ENCODE data around the gene NR3C2. TPM values are rescaled to one million over a fixed set of nuclear protein-coding genes. Genes with fewer than 3 reads are reported as not detected.

The NR3C2 gene
- polyA plus RNA-seq, 1 of the 3 experiments (the other 2 are of a cell fraction) = 0.02 TPM

- WGBS (ENCODE audit: low lambda C conversion rate) = 90% methylated on average over 3 of the region's 3 CpGs
- Histone ChIP-seq H3K36me3 (replicated peaks in 1 of 2; ENCODE audit: control insufficient read depth in 1 of 2, insufficient read depth in 2 of 2, low read length in 1 of 2) (peaks cover 7 to 20% of the 10 kb centered on the region in 2 experiments), H3K9me2 (no peaks in the 10 kb centered on the region), H3F3A (replicated peaks; ENCODE audit: insufficient read depth) (no peaks in the 10 kb centered on the region), H3K27ac (ENCODE audit: low read depth in 2 of 2, low read length in 1 of 2) (no peak overlapping the region), H3K27me3 (ENCODE audit: insufficient read depth) (no peaks in the 10 kb centered on the region), H3K4me1 (ENCODE audit: control insufficient read depth in 1 of 2, insufficient read depth in 2 of 2, low read depth in 1 of 2, low read length in 1 of 2) (peaks cover 0 to 37% of the 10 kb centered on the region in 2 experiments; a peak in 2 of 4 replicates), H3K79me2 (ENCODE audit: insufficient read depth) (no peaks in the 10 kb centered on the region; the same call in 1 of the 2 replicates), H3K9ac (no peak overlapping the region), H3K4me2 (no peak overlapping the region), H3K4me3 (ENCODE audit: low read depth in 2 of 2, low read length in 1 of 2) (no peak overlapping the region), H2AFZ (ENCODE audit: low read depth) (no peak overlapping the region), H3K9me3 (no peaks in the 10 kb centered on the region), H4K20me1 (ENCODE audit: insufficient read depth) (0 out of 2 replicates have a peak, but pooled peaks cover 7% of the 10 kb centered on the region)
- ChIA-PET CTCF (no interaction called here), POLR2A (no interaction called here)
- DNase-seq = no peak
- TF ChIP-seq EP300 (IDR thresholded peaks at IDR 0.05; ENCODE audit: borderline replicate concordance in 1 of 2, low read depth in 1 of 2, low read length in 1 of 2) (no peak), FOSL2 (IDR thresholded peaks at IDR 0.05; ENCODE audit: borderline replicate concordance, low read depth) (no peak)
Observed at GRCh38 chr4:148069895-148070178, 372.4 kb downstream of the NR3C2 start.

- H3K4me2 ChIP-seq = no peak overlapping the region
- WGBS (ENCODE audit: low lambda C conversion rate) = 92% methylated on average over 11 of the region's 11 CpGs
- H3K4me1 ChIP-seq (ENCODE audit: control insufficient read depth in 1 of 2, insufficient read depth in 2 of 2, low read depth in 1 of 2, low read length in 1 of 2) = peaks cover 0 to 37% of the 10 kb centered on the region in 2 experiments; a peak in 2 of 4 replicates
- no peaks in the 10 kb centered on the region for H3K27me3 ChIP-seq (ENCODE audit: insufficient read depth)
- no peak overlapping the region for H3K4me3 ChIP-seq (ENCODE audit: low read depth in 2 of 2, low read length in 1 of 2)
- H3K27ac ChIP-seq (ENCODE audit: low read depth in 2 of 2, low read length in 1 of 2) = peak overlapping the region in 1 of 2 experiments; percentile 47; a peak in 1 of 4 replicates
- no peak for DNase-seq
- POLR2A ChIA-PET = no interaction called here
- TF ChIP-seq YY1 (IDR thresholded peaks at IDR 0.05; ENCODE audit: low read depth) (no peak), USF2 (IDR thresholded peaks at IDR 0.05; ENCODE audit: borderline replicate concordance, low read depth, low read length) (no peak), MAX (IDR thresholded peaks at IDR 0.05; ENCODE audit: low read depth) (no peak)
- H3K79me2 ChIP-seq (ENCODE audit: insufficient read depth) = no peaks in the 10 kb centered on the region; the same call in 1 of the 2 replicates
- H3K9ac ChIP-seq = no peak overlapping the region
- H3K9me3 ChIP-seq = no peaks in the 10 kb centered on the region
- H4K20me1 ChIP-seq (ENCODE audit: insufficient read depth) = 0 out of 2 replicates have a peak, but pooled peaks cover 7% of the 10 kb centered on the region
- CTCF ChIA-PET = interaction anchor here (0.8 to 1.3 kb wide), 2 partner anchors 13 to 202 kb away, joined by 3 read pairs; no protein-coding TSS in a partner anchor
- no peak overlapping the region for H2AFZ ChIP-seq (ENCODE audit: low read depth)
- no peaks in the 10 kb centered on the region for H3K9me2 ChIP-seq
- no peaks in the 10 kb centered on the region for H3F3A ChIP-seq (replicated peaks; ENCODE audit: insufficient read depth)
- peaks cover 3 to 22% of the 10 kb centered on the region in 2 experiments for H3K36me3 ChIP-seq (replicated peaks in 1 of 2; ENCODE audit: control insufficient read depth in 1 of 2, insufficient read depth in 2 of 2, low read length in 1 of 2)
Observed at GRCh38 chr4:148069086-148069894, 372.9 kb downstream of the NR3C2 start.

GRCh38 chr4:148068065-148068911, 373.9 kb downstream of the NR3C2 start:
- CTCF ChIA-PET = interaction anchor here (0.7 to 2.1 kb wide), 7 partner anchors 9 to 202 kb away, joined by 3 to 6 read pairs (median 4); no protein-coding TSS in a partner anchor
- 63% methylated on average over 13 of the region's 13 CpGs for WGBS (ENCODE audit: low lambda C conversion rate)
- peaks cover 3 to 26% of the 10 kb centered on the region in 2 experiments for H3K36me3 ChIP-seq (replicated peaks in 1 of 2; ENCODE audit: control insufficient read depth in 1 of 2, insufficient read depth in 2 of 2, low read length in 1 of 2)
- H3F3A ChIP-seq (replicated peaks; ENCODE audit: insufficient read depth) = no peaks in the 10 kb centered on the region
- no peak overlapping the region for H3K4me2 ChIP-seq
- no peaks in the 10 kb centered on the region for H3K9me2 ChIP-seq
- no peaks in the 10 kb centered on the region for H3K27me3 ChIP-seq (ENCODE audit: insufficient read depth)
- no peak overlapping the region for H3K9ac ChIP-seq
- H3K79me2 ChIP-seq (ENCODE audit: insufficient read depth) = no peaks in the 10 kb centered on the region; the same call in 1 of the 2 replicates
- no peak overlapping the region for H3K4me3 ChIP-seq (ENCODE audit: low read depth in 2 of 2, low read length in 1 of 2)
- peaks cover 0 to 37% of the 10 kb centered on the region in 2 experiments; a peak in 2 of 4 replicates for H3K4me1 ChIP-seq (ENCODE audit: control insufficient read depth in 1 of 2, insufficient read depth in 2 of 2, low read depth in 1 of 2, low read length in 1 of 2)
- peak; percentile 73 for DNase-seq
- no peak overlapping the region for H2AFZ ChIP-seq (ENCODE audit: low read depth)
- no peaks in the 10 kb centered on the region for H3K9me3 ChIP-seq
- POLR2A ChIA-PET = no interaction called here
- peak overlapping the region in 1 of 2 experiments; percentile 60; a peak in 2 of 4 replicates for H3K27ac ChIP-seq (ENCODE audit: low read depth in 2 of 2, low read length in 1 of 2)
- 0 out of 2 replicates have a peak, but pooled peaks cover 7% of the 10 kb centered on the region for H4K20me1 ChIP-seq (ENCODE audit: insufficient read depth)
- TF ChIP-seq EZH2phosphoT487 (IDR thresholded peaks at IDR 0.05; ENCODE audit: borderline replicate concordance, low read depth) = no peak
- no peak for TF ChIP-seq USF2 (IDR thresholded peaks at IDR 0.05; ENCODE audit: borderline replicate concordance, low read depth, low read length)
- no peak for TF ChIP-seq CTCF (IDR thresholded peaks at IDR 0.05)
- no peak for TF ChIP-seq POLR2AphosphoS5 (IDR thresholded peaks at IDR 0.05; ENCODE audit: low read depth, low read length)
- no peak for TF ChIP-seq MAX (IDR thresholded peaks at IDR 0.05; ENCODE audit: low read depth)
- no peak for TF ChIP-seq IRF3 (IDR thresholded peaks at IDR 0.05; ENCODE audit: low read depth, low read length)

All from SK-N-SH (cell line).